ENCODE data around the gene GPR39. TPM values are rescaled to one million over a fixed set of nuclear protein-coding genes. Genes with fewer than 3 reads are reported as not detected.

The GPR39 gene
- total and polyA plus RNA-seq, 9 donors: 0.08 to 2.0 (median 0.42) TPM; not detected in 2

DNA sequence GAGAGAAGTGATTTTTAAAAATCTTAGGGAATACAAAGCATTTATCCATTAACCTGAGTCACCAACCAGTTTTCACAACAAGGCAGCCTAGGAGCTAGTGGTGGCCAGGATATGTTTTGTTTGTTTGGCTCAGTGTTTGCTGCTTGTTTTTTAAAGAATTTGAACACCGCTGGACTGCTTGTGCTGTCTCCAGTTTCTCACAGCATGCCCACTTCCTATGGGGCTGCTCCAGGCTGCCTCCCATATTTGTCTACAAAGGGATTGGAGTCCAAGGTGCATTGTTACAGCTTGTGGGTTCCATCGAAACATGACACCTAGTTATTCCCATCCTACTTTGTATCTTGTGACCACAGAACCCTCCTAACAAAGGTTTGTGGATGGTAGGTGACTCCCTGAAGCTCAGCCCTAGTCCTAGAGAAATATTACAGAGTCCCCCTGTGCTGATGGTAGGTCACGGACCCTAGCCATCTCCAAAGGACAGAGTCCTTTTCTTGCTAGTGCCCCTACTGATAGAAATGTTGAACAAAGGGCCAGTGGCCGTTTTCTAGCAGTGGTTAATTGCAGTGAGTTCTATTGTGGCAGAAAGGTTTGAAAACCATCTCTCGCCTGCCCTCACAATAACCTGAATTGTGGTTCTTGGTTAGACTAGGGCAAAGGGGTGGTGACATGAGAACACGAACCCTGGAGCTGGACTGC is 23.2 kb downstream of the GPR39 start:
- DNase-seq: no peak
- Histone ChIP-seq H3K27ac (no peak overlapping the region), H3K9me3 (no peaks in the 10 kb centered on the region), H3K4me1 (ENCODE audit: insufficient read depth) (no peaks in the 10 kb centered on the region), H3K4me3 (no peak overlapping the region), H3K27me3 (no peaks in the 10 kb centered on the region), H3K36me3 (no peaks in the 10 kb centered on the region)
- TF ChIP-seq, protein P1, sequence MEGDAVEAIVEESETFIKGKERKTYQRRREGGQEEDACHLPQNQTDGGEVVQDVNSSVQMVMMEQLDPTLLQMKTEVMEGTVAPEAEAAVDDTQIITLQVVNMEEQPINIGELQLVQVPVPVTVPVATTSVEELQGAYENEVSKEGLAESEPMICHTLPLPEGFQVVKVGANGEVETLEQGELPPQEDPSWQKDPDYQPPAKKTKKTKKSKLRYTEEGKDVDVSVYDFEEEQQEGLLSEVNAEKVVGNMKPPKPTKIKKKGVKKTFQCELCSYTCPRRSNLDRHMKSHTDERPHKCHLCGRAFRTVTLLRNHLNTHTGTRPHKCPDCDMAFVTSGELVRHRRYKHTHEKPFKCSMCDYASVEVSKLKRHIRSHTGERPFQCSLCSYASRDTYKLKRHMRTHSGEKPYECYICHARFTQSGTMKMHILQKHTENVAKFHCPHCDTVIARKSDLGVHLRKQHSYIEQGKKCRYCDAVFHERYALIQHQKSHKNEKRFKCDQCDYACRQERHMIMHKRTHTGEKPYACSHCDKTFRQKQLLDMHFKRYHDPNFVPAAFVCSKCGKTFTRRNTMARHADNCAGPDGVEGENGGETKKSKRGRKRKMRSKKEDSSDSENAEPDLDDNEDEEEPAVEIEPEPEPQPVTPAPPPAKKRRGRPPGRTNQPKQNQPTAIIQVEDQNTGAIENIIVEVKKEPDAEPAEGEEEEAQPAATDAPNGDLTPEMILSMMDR (IDR thresholded peaks at IDR 0.05): no peak
- TF ChIP-seq EP300 (IDR thresholded peaks at IDR 0.05) (no peak), POLR2A (IDR thresholded peaks at IDR 0.05) (no peak)
- intact Hi-C loops (cut with DNase I): no loop called here
- WGBS, 3 donors: 79 to 85% (median 80%) methylated on average over 6 of the region's 6 CpGs

DNA sequence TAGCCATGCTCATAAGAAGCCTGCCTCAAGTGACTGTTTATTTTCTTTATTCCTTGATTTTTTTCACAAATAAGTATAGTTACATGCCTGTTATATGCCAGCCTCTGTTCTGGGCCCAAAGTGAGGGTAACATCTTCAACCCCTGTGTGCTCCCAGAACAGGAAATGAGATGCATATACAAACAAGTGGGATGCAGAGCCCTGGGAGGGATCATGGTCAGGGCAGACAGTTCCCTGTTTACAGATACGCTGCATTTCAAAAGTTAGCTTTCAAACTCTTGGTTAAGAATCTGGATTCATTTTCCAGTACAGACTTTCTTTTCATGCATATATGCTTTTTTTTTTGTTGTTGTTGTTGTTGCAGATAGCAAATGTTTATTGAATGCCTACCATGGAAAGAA is 24.4 kb downstream of the GPR39 start:
- Histone ChIP-seq H3K27ac (no peak overlapping the region), H3K36me3 (no peaks in the 10 kb centered on the region), H3K4me1 (ENCODE audit: insufficient read depth) (no peaks in the 10 kb centered on the region), H3K27me3 (no peaks in the 10 kb centered on the region), H3K4me3 (no peak overlapping the region), H3K9me3 (no peaks in the 10 kb centered on the region)
- no peak for DNase-seq
- intact Hi-C loops (cut with DNase I): no loop called here
- TF ChIP-seq EP300 (IDR thresholded peaks at IDR 0.05): no peak
- no peak for TF ChIP-seq POLR2A (IDR thresholded peaks at IDR 0.05)
- TF ChIP-seq, protein P1 (IDR thresholded peaks at IDR 0.05): no peak
- WGBS, 3 donors: 31 to 56% (median 32%) methylated on average over 1 of the region's 1 CpG

GRCh38 chr2:132442278-132442677 is 25.7 kb downstream of the GPR39 start:
- no peak overlapping the region for H3K4me3 ChIP-seq
- WGBS, 3 donors: 43 to 53% (median 49%) methylated on average over 7 of the region's 7 CpGs
- no peak overlapping the region for H3K27ac ChIP-seq
- TF ChIP-seq, protein P1 (IDR thresholded peaks at IDR 0.05): no peak
- TF ChIP-seq POLR2A (IDR thresholded peaks at IDR 0.05) (no peak), EP300 (IDR thresholded peaks at IDR 0.05) (no peak)
- no peaks in the 10 kb centered on the region for H3K36me3 ChIP-seq
- DNase-seq: no peak
- no peaks in the 10 kb centered on the region for H3K27me3 ChIP-seq
- H3K9me3 ChIP-seq: no peaks in the 10 kb centered on the region
- H3K4me1 ChIP-seq (ENCODE audit: insufficient read depth): no peaks in the 10 kb centered on the region
- intact Hi-C loops (cut with DNase I): no loop called here

GRCh38 chr2:132443106-132443505 is 26.5 kb downstream of the GPR39 start:
- no peak for TF ChIP-seq POLR2A (IDR thresholded peaks at IDR 0.05)
- no peak for TF ChIP-seq EP300 (IDR thresholded peaks at IDR 0.05)
- Histone ChIP-seq H3K4me3 (no peak overlapping the region), H3K4me1 (ENCODE audit: insufficient read depth) (no peaks in the 10 kb centered on the region), H3K27ac (no peak overlapping the region), H3K9me3 (no peaks in the 10 kb centered on the region), H3K36me3 (no peaks in the 10 kb centered on the region), H3K27me3 (no peaks in the 10 kb centered on the region)
- WGBS, 3 donors: 92 to 94% (median 94%) methylated on average over 4 of the region's 4 CpGs
- intact Hi-C loops (cut with DNase I): no loop called here
- no peak for DNase-seq

- TF ChIP-seq EP300 (IDR thresholded peaks at IDR 0.05) (no peak), POLR2A (IDR thresholded peaks at IDR 0.05) (no peak)
- TF ChIP-seq, protein P1 (IDR thresholded peaks at IDR 0.05): no peak
- intact Hi-C loops (cut with DNase I): no loop called here
- Histone ChIP-seq H3K27me3 (no peaks in the 10 kb centered on the region), H3K9me3 (no peaks in the 10 kb centered on the region), H3K36me3 (no peaks in the 10 kb centered on the region), H3K4me1 (ENCODE audit: insufficient read depth) (no peaks in the 10 kb centered on the region), H3K27ac (no peak overlapping the region), H3K4me3 (no peak overlapping the region)
- DNase-seq: no peak
- WGBS, 3 donors: 74 to 90% (median 83%) methylated on average over 2 of the region's 2 CpGs
Observed at GRCh38 chr2:132446444-132446843, 29.8 kb downstream of the GPR39 start.
